Measurements from ENCODE around the gene REEP1. TPM values are rescaled to one million over a fixed set of nuclear protein-coding genes. Genes with fewer than 3 reads are reported as not detected.
A peak's percentile ranks its signal among the peaks of the same experiment; 100 is the strongest.

REEP1 gene
- total RNA-seq, 1 donor from 2014 or later = 6.4 TPM

- Histone ChIP-seq H3K27ac (no peak overlapping the region), H3K4me1 (peaks cover 10 to 13% of the 10 kb centered on the region in 2 donors), H3K9me3 (no peaks in the 10 kb centered on the region), H3K4me3 (no peak overlapping the region), H3K27me3 (no peaks in the 10 kb centered on the region), H3K36me3 (peaks cover 6 to 8% of the 10 kb centered on the region in 2 donors)
- no peak for DNase-seq (ENCODE audit: low spot score in 2 of 2)
- intact Hi-C loops (cut with DNase I) = no loop called here
- TF ChIP-seq CTCF (IDR thresholded peaks at IDR 0.05) = no peak
These were observed 119.3 kb downstream of the REEP1 start for GRCh38 chr2:86218124-86218523.

- Histone ChIP-seq H3K27ac (no peak overlapping the region), H3K27me3 (no peaks in the 10 kb centered on the region), H3K9me3 (no peaks in the 10 kb centered on the region), H3K4me3 (no peak overlapping the region), H3K4me1 (peaks cover 2 to 6% of the 10 kb centered on the region in 2 donors), H3K36me3 (peaks cover 14 to 16% of the 10 kb centered on the region in 2 donors)
- TF ChIP-seq CTCF (IDR thresholded peaks at IDR 0.05) = no peak
- intact Hi-C loops (cut with DNase I) = no loop called here
- no peak for DNase-seq (ENCODE audit: low spot score in 2 of 2)
These were observed 120.6 kb downstream of the REEP1 start for GRCh38 chr2:86216575-86217555.

DNA sequence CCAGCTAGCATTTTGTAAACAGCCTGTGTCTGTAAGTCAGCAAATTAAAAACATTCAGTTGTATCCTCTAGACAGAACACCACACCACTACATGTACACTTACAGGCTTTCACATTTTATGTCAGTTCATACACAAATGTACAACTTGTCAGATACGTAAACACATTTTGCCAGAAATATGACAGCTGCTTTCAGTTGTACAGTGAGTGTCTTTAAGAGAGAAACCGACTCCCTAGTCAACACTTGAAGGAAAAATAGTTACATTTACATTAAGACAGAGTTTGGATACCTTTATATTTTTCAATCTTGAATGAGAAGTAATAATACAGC is 123.0 kb downstream of the REEP1 start:
- Histone ChIP-seq H3K4me3 (no peak overlapping the region), H3K36me3 (peaks cover 26 to 34% of the 10 kb centered on the region in 2 donors), H3K4me1 (no peaks in the 10 kb centered on the region), H3K27me3 (no peaks in the 10 kb centered on the region), H3K27ac (no peak overlapping the region), H3K9me3 (no peaks in the 10 kb centered on the region)
- intact Hi-C loops (cut with DNase I) = no loop called here
- no peak for DNase-seq (ENCODE audit: low spot score in 2 of 2)
- TF ChIP-seq CTCF (IDR thresholded peaks at IDR 0.05) = no peak

DNA sequence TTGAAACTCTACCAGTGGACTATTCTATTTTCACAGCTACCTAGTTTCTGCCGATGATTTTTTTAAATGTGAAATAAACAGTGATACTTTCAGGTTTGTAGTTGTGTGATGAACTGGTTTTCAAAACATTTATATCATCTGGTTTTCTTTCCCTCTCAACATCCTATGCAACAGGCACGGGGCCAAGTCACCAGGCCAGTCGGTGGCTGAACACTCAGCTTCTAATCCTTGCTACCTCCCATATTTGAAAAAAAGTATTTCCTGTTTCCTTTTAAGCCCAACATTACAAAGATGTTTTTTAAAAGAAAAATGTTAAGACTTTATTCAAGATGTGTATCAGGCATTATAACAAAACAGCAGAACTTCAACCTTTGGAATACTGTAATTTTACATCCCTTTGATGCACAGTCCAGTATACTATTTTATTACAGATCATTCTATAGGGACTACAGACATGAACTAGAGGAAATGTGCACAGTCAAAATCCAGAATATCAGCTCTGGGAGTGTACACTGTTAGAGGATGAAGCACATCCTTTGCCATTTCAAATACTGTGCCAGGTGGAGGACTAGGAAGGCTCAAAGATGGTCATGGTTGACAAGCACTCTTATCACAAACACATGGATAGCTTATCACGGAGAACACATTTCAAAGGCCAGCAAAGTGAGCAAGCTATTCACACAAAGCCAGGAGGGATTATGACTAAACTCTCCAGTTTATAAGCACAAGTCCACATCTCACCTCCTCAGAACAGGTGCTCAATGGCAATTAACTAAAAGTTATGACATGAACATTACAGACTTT is 123.5 kb downstream of the REEP1 start:
- no peak for TF ChIP-seq CTCF (IDR thresholded peaks at IDR 0.05)
- intact Hi-C loops (cut with DNase I) = no loop called here

GRCh38 chr2:86213056-86213455 is 124.4 kb downstream of the REEP1 start:
- Histone ChIP-seq H3K4me3 (no peak overlapping the region), H3K36me3 (peaks cover 38 to 48% of the 10 kb centered on the region in 2 donors), H3K27me3 (no peaks in the 10 kb centered on the region), H3K9me3 (no peaks in the 10 kb centered on the region), H3K4me1 (no peaks in the 10 kb centered on the region), H3K27ac (peak overlapping the region in 1 of 2 donors; percentile 35)
- DNase-seq (ENCODE audit: low spot score in 2 of 2) = no peak
- intact Hi-C loops (cut with DNase I) = no loop called here
- TF ChIP-seq CTCF (IDR thresholded peaks at IDR 0.05) = no peak

More for the DNA sequence above, 123.5 kb downstream of the REEP1 start:
- peak overlapping the region in 1 of 2 donors; percentile 35 for H3K27ac ChIP-seq
- DNase-seq (ENCODE audit: low spot score in 2 of 2) = no peak
- H3K9me3 ChIP-seq = no peaks in the 10 kb centered on the region
- H3K27me3 ChIP-seq = no peaks in the 10 kb centered on the region
- no peak overlapping the region for H3K4me3 ChIP-seq
- peaks cover 30 to 40% of the 10 kb centered on the region in 2 donors for H3K36me3 ChIP-seq
- H3K4me1 ChIP-seq = no peaks in the 10 kb centered on the region
